Stimulated activated CD8-positive, alpha-beta memory T cell treated with anti-CD3 and anti-CD28 coated beads, Interleukin-15, amount 100 ng/mL, for 1 hour (primary cell): ENCODE data around the gene JPH4.
A peak's percentile ranks its signal among the peaks of the same experiment; 100 is the strongest.
"Not testable (repeated sequence)": the region's sequence is repeated elsewhere in the genome, so short reads cannot be mapped to it uniquely, and the experiment has no call there.

Source experiments
- DNase-seq: peaks from one replicate; pipeline ENCODE4 v3.0.0-alpha.2; 2020; ENCODE audit warnings: low read depth

Gene JPH4

DNA sequence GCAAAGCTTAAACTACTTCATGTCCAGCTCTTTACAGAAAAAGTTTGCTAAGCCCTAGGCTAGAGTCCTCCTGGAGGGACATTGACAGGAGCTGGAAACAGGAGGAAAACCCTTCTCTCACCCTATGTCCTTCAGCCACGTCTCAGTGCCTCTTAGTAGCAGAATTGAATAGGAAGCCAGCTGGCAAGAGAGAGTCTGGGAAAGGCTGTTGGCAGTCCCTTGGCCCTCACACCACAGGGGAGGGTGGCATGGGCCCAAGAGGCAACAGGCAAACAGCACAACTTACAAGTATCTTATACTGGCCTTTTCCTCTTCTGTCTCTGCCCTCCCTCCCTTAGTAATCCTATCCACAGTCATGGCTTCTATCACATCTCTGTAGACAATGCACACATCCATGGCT lies 29.9 kb upstream of the JPH4 start:
- DNase-seq, result no peak

DNA sequence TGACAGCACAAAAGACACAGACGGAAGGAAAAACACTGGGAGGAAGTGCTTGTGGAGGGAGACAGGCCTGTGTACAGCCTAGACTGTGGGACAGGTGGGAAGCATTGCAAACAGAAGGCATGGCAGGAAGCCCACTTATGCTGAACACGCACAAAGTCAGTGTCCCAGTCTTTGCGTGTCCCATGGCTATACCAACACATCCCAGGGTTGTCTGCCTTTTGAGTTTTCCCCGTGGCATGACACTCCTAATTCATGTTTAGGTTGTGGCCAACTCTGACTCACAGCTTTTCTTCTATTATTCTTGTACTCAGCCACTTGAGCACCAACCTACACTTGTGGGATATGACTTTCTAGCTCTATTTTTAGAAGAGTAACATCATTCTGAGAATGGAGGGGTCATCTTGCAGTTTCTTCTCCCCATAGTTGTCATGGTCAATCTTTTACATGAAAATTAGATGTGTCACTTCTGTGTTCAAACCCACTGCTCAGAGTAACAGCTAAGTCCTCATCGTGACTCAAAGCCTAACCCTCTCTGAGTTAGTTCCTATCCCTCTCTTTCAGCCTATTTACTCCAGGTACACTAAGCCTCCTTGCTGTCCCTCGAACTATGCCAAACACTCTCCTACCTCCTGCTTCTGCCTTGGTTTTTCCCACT lies 27.5 kb upstream of the JPH4 start:
- DNase-seq, result no peak

DNA sequence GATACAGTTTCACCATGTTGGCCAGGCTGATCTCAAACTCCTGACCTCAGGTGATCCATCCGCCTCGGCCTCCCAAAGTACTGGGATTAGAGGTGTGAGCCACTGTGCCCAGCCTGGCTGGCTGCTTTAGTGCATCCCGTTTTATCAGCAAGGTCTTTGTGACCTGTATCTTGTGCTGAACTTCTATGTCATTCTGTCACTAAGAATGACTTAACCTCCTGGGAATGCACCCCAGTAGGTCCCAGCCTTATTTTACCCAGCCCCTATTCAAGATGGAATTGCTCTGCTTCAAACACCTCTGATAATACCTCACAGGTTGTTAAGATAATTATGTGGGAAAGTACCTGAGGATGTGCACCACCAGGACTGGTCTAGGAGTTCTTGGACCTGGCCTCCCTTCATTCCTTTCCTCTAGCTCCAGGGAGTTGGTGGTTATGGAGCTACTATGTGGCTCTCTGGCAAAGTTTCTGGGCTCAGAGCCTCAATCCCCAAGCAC lies 26.1 kb upstream of the JPH4 start:
- no peak for DNase-seq

DNA sequence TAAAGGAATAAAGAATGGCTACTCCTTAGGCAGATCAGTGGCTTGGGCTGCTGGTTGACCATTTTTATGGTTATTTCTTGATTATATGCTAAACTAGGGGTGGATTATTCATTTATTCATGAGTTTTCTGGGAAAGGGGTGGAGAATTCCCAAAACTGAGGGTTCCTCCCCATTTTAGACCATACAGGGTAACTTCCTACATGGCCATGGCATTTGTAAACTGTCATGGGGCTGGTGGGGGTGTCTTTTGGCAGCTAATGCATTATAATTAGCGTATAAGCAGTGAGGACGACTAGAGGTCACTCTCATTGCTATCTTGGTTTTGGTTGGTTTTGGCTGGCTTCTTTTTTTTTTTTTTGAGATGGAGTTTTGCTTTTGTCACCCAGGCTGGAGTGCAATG lies 25.6 kb upstream of the JPH4 start:
- no peak for DNase-seq

DNA sequence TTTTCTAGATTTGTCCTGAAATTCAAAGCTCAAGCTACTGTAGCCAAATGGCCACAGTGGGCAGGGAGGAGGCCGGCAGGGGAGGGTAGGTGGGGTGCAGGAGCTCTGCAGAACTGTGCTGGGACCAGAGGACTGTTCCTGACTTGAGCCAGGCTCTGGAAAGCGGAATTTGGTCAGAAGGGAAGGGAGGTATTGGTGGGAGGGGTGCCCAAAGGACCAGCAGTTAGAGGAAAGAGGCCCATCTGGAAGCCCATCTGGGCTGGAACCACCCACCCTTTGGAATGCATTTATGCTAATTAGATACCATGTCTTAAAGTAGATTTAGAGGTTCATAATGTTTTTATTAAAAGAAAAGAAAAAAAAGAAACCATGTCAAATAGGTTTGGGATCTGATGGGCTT lies 24.5 kb upstream of the JPH4 start:
- DNase-seq, result no peak

DNA sequence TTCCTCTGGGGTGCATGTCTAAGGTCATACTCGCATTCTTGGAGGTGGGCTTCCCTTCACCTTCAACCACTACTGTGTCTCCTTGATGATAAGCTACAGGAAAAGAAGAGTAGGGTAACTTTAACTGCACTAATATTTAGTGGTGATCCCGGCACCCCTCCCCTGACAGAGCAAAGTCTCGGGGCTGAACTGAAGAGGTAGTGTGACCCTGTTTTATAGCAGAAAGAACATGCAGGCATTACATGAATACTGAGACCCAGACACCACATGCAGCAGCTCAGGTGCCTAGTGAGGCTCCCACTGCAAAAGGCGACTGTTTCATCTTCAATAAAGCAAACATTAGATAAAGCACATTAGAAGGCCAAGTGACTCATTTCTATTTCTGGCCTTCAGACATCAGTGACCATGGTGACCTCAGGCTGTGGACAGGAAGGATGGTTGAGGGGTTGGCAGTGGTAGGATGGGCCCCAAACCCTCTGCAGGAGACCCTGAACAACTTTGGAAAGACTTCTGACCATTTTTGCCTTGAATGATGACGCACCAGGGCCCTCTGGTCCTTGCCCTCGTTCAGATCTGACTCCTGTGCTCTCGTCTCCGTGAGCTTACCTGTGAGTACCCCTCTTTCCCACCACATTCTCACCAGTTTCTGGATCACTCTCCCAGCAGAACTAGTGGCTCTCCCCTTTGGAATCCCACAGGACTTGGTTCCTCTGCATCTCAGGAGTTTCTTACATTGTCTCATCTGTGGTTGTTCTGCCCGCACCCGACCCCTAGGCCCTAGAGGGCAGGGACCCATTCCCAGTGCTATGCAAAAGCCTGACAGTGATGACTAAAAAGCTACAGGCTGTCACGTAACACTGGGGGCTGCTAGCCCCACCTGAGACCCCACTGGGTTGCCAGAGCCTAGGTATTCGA lies 23.8 kb upstream of the JPH4 start:
- no peak for DNase-seq

DNA sequence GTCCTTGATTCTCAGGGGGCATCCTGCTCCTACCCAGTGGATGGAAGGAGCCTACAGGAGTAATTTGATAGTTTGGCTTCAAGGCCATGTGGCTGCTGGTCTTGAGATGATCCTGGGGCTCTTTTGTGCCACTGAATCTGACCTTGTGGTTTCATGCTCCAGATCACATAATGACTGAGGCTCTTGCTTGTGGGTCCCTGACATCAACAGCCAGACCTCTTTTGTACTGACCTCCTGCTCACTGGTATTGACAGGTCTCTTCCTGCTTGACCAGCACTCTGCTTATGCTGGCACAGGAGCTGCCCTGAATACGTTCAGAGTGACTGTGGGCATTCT lies 23.2 kb upstream of the JPH4 start:
- no peak for DNase-seq

DNA sequence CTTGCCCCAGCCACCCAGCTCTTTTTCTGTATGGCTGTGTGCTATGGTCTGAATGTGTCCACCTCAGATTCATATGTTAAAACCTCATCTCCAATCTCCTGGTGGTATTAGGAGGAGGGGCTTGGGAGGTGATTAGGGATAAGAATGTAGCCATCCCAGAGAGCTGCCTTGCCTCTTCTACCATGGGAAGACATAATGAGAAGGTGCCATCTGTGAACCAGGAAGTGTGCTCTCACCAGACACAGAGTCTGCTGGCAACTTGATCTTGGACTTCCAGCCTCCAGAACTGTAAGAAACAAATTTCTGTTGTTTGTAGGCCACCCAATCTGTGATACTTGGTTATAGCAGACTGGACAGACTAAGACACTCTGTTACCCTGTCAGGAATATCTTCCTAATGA lies 22.8 kb upstream of the JPH4 start:
- DNase-seq, result no peak

DNA sequence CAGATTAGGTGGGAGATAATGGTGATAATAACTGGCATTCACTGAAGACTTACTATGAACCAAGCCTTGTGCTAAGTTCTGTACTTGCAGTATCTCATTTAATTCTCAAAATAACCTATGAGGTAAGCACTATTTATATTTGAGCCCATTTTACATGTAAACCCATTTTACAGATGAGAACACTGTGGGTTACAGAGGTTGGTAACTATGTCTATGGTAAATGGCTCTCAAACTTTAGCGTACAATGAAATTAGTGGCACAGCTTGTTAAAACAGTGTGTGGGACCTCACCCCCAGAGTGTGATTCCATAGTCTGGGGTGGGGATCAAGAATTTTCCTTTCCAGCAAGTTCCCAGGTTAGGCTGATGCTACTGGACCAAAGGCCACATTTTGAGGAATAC lies 22.2 kb upstream of the JPH4 start:
- DNase-seq, result no peak

DNA sequence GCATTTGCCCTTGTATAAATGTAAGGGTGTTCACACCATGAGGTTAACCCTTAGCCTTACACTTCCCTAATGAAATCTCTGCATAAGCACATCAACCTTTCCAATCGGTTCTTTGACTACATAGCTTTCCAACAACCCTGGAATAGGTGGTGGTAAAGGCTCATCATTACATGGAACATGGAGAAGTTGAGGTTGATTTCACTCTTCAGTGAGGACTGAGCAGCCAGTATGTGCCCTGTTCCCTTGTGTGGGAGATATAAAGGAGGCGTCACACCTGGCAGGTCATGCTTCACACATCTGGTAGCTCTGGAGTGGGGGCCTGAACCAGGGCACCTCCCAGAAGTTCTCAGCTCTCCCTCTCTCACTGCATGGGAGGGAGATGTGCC lies 21.7 kb upstream of the JPH4 start:
- no peak for DNase-seq

DNA sequence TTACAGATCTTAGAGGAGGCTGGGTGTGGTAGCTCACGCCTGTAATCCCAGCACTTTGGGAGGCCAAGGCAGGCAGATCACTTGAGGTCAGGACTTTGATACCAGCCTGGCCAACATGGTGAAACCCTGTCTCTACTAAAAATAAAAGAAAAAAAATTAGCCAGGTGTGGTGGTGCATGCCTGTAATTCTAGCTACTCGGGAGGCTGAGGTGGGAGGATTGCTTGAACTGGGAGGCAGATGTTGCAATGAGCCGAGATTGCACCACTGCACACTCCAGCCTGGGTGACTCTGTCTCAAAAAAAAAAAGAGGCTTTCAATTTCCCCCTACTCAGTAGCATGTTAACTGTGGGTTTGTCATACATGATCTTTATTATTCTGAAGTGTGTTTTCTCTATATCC lies 15.6 kb upstream of the JPH4 start:
- not testable (repeated sequence) for DNase-seq

DNA sequence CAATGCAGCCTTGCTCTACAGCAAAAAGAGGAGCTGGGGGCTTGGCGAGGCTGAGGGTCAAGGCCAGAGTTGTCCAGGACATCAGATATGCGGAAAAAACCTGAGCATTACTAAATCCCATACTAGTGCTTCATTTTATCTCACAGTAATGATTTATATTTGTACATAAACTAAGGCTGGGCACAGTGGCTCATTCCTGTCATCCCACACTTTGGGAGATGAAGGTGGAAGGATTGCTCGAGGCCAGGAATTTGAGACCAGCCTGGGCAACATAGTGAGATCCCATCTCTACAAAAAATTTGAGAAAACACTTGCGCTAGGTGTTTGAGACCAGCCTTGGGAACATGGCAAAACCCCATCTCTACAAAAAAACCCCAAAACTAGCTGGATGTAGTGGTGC lies 11.6 kb upstream of the JPH4 start:
- DNase-seq, result no peak

DNA sequence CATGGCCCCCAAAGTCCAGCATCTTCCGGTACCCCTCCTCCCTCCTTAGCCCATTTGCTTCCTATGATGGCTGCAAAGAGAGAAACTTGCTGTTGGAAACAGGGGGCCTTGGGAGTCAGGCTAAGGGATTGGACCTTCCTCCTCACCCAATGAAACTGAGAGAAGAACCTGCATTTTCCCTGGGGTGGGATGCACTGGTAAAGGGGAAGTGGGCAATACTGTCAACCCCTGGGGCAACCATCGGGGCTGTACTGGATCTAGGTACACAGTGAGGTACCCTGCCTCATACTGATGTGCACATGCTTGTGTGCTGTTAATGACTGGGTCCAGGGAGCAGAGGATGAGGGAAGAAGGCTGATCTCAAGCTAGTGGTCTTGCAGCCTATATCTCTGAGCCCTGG lies 11.0 kb upstream of the JPH4 start:
- DNase-seq, result no peak

DNA sequence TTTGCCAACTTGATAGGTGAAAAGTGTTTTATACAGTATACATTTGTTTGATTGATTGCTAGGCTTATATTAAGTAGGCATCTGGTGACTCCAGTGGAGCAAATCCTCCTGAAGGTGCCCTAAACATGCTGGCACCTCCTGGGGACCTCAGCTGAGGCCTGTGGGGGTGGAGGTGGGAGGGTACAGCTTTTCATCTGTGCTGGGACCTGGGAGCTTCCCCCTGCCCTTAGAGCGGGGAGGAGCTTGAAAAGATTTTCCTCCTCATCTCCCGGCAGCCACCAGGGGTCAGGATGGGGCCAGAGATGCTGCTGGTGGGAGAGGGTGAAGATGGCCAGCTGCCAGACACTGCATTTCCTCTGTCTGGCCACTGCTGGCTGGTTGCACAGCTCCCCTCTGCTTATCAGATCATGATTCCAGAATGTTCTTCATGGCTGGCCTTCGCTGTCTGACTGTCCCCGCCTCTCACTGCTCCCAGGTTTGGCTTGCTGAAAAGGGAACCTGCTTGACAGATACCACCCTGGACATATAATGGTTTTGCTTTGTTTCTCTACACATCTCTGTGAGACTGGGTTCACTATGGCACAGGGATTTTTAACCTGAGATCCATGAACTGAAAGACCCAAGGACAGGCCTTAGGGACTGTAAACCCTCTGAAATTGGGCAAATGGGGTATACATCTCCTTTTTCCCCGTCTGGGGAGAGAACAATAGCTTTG lies 10.5 kb upstream of the JPH4 start:
- DNase-seq, result peak; percentile 57

DNA sequence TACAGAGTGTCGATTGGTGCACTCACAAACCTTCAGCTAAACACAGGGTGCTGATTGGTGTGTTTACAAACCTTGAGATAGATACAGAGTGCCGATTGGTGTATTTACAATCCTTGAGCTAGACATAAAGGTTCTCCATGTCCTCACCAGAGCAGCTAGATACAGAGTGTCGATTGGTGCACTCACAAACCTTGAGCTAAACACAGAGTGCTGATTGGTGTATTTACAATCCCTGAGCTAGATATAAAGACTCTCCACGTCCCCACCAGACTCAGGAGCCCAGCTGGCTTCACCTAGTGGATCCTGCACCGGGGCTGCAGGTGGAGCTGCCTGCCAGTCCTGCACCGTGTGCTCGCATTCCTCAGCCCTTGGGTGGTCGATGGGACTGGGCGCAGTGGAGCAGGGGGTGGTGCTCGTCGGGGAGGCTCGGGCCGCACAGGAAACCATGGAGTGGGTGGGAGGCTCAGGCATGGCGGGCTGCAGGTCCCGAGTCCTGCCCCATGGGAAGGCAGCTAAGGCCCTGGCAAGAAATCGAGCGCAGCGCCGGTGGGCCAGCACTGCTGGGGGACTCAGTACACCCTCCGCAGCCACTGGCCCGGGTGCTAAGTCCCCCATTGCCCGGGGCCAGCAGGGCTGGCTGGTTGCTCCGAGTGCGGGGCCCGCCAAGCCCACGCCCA lies 6.1 kb upstream of the JPH4 start:
- DNase-seq, result not testable (repeated sequence)

DNA sequence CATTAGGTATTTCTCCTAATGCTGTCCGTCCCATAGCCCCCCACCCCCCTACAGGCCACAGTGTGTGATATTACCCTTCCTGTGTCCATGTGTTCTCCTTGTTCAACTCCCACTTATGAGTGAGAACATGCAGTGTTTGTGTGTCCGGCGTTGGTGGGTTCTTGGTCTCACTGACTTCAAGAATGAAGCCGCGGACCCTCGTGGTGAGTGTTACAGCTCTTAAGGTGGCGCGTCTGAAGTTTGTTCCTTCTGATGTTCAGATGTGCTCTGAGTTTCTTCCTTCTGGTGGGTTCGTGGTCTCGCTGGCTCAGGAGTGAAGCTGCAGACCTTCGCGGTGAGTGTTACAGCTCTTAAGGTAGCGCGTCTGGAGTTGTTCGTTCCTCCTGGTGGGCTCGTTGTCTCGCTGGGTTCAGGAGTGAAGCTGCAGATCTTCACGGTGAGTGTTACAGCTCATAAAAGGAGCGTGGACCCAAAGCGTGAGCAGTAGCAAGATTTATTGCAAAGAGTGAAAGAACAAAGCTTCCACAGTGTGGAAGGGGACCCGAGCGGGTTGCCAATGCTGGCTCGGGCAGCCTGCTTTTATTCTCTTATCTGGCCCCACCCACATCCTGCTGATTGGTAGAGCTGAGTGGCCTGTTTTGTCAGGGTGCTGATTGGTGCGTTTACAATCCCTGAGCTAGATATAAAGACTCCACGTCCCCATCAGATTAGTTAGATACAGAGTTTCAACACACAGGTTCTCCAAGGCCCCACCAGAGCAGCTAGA lies 5.4 kb upstream of the JPH4 start:
- DNase-seq, result not testable (repeated sequence)

DNA sequence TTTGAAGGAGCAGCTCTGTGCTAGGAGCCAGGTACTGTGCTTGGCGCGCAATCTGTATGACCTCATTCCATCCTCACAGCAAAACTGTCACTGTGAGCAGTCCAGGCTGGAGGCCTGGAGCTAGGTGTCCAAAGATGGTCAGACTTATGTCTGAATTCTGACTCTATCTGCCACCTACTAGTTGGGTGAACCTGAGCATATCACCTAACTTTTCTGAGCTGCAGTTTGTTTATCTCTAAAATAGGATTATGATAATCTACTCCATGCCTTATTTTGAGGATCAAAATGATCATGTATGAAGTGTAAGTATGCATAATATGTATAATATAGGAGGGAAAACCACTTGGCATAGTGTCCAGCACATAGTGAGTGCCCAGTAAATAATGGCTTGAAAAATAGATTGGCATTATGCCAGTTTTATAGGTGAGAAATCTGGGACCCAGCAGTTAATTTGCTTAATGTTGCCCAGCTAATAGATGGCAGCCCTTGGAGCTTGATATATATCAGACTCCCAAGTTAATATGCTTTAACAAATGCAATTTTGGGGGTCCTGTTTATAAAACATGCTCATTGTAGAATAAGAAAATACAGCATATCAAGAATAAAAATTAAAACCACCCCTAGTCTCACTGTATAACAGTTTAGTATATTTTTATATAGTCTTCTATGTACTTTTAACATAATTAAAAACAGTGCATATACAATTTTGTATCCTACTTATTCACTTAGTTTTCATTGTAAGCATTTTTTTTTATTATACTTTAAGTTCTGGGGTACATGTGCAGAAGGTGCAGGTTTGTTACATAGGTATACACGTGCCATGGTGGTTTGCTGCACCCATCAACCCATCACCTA lies 4.5 kb upstream of the JPH4 start:
- no peak for DNase-seq

DNA sequence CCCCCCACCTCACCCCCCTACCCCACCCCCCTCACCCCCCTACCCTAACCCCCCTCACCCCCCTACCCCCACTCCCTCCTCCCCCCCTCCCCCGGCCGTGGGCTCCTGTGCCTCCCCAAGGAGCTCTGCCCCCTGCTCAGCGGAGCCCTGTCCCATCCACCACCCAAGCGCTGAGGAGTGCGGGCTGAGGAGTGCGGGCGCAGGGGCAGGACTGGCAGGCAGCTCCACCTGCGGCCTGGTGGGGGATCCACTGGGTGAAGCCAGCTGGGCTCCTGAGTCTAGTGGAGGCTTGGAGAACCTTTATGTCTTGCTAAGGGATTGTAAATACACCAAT lies 2.3 kb upstream of the JPH4 start:
- no peak for DNase-seq

DNA sequence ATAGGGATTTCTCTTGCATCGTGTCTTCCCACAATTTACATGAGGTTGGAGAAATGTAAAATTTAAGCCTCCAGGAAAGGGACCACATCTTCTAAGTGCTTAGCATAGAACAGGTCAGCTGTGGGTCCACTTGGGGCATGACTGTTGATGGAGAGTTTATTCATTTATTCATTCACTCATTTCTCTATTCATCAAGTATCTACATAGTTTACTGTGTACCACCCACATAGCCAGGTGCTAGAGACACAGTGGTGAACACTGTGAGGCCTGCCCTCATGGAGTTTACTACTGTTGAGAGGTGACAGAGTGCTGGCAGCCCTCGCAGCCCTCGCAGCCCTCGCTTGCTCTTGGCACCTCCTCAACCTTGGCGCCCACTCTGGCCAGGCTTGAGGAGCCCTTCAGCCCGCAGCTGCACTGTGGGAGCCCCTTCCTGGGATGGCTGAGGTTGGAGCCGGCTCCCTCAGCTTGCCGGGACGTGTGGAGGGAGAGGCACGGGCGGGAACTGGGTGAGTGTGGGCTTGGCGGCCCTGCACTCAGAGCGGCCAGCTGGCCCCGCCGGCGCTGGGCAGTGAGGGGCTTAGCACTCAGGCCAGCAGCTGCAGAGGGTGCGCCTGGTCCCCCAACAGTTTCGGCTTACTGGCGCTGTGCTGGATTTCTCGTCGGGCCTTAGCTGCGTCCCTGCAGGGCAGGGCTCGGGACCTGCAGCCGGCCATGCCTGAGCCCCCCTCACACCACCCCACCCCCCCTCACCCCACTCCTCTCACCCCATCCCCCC lies 1.7 kb upstream of the JPH4 start:
- DNase-seq, result no peak

DNA sequence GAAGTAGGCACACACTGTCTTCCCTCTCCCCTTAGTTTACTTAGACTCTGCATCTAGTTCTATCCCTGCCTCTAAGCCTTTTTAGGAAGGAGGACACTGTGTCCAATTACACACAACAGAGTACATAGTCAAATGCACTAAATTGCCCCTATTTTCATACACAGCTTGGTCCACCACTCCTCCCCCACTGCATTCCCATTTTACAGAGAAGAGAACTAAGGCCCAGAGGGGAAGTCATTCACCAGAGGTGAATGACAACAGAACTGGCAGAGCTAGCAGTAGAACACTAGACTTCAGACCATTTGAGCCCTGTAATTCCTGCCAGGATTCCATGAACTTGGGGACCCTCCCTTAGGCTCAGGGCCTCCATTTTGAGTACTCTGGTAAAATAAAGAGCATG lies 1.1 kb upstream of the JPH4 start:
- no peak for DNase-seq
